ENCODE data around the gene RHBDL1.

RHBDL1 gene

DNA sequence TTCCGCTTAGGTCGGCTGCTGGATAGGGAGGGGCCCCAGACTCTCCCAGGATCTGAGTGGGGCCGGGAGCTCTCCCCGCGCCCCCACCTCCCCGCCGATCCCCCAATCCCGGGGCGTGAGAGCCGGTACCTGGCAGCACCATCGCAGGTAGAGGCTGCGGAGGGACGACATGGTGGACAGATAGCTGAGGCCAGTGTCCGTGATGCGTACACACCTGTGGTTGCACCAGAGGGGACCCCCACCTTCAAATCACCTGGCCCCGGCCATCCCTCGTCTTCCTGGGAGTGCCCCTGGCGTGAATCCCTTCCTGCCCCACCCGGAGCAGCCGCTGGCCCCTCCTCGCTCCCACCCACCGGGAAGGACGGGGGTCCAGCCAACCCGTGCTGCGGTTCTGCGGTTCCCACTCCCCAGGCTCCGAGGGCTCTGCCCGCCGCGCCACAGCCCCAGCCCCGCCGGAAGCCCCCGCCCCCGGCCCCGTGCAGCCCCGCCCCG, 19.4 kb downstream of the RHBDL1 start:
- no peak for DNase-seq (ENCODE audit: low read depth in 2 of 2)
- TF ChIP-seq CTCF (IDR thresholded peaks at IDR 0.05; ENCODE audit: low read depth, low read length): no peak
- H3K4me3 ChIP-seq (replicated peaks in 1 of 2; ENCODE audit: low read depth in 2 of 2, low read length in 2 of 2): no peak overlapping the region

- TF ChIP-seq CTCF (IDR thresholded peaks at IDR 0.05; ENCODE audit: low read depth, low read length): no peak
- H3K4me3 ChIP-seq (replicated peaks in 1 of 2; ENCODE audit: low read depth in 2 of 2, low read length in 2 of 2): no peak overlapping the region
- no peak for DNase-seq (ENCODE audit: low read depth in 2 of 2)
These were observed 20.1 kb downstream of the RHBDL1 start for GRCh38 chr16:695355-696089.

- no peak for TF ChIP-seq CTCF (IDR thresholded peaks at IDR 0.05; ENCODE audit: low read depth, low read length)
- no peak overlapping the region for H3K4me3 ChIP-seq (replicated peaks in 1 of 2; ENCODE audit: low read depth in 2 of 2, low read length in 2 of 2)
- DNase-seq (ENCODE audit: low read depth in 2 of 2): no peak
These were observed 23.6 kb downstream of the RHBDL1 start for GRCh38 chr16:698911-699671.

DNA sequence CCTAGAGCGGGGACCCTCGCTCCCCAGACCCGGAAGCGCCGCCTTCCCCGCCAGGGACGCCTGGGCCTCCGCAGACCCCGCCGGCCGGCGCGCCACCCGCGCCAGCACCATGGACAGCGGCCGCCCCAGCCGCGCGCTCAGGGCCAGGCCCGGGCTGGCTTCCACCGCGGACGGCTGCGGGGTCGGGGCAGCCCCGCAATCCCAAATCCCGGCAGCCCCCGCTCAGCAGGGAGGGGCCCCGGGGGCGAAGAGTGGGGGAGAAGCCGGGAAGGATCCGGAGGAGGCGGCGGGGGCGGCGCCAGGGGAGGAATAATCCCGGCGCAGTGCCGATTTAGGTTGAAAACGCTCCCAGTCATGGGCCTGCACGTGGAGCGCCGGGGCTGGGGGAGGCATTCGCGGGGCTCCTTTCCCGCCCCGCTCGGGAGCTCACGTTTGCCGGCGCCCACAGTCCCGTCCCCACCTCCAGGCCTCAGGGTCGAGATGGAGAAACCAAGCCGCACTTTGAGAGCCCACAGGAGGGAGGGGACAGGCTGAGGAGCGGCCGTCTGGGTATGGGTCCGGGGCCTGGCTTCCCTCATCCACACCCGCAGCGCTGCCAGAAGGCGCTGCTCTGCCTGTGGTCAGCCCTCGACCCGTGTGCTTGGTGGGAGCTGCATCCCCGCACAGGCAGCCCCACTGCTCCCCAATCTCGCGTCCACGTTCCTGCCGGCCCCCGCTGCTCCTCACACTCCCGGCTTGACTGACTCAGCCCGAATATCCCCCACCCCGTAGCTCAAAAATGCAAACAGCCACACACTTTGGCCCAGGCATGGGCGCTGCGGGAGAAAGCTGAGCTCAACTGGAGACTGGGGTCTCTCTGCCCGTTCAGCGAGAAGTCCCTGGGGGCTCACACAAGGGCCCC, 25.5 kb downstream of the RHBDL1 start:
- no peak for DNase-seq (ENCODE audit: low read depth in 2 of 2)
- no peak overlapping the region for H3K4me3 ChIP-seq (replicated peaks in 1 of 2; ENCODE audit: low read depth in 2 of 2, low read length in 2 of 2)
- TF ChIP-seq CTCF (IDR thresholded peaks at IDR 0.05; ENCODE audit: low read depth, low read length): no peak

GRCh38 chr16:702341-702740, 26.9 kb downstream of the RHBDL1 start:
- no peak for DNase-seq (ENCODE audit: low read depth in 2 of 2)
- TF ChIP-seq CTCF (IDR thresholded peaks at IDR 0.05; ENCODE audit: low read depth, low read length): no peak
- H3K4me3 ChIP-seq (replicated peaks in 1 of 2; ENCODE audit: low read depth in 2 of 2, low read length in 2 of 2): no peak overlapping the region

DNA sequence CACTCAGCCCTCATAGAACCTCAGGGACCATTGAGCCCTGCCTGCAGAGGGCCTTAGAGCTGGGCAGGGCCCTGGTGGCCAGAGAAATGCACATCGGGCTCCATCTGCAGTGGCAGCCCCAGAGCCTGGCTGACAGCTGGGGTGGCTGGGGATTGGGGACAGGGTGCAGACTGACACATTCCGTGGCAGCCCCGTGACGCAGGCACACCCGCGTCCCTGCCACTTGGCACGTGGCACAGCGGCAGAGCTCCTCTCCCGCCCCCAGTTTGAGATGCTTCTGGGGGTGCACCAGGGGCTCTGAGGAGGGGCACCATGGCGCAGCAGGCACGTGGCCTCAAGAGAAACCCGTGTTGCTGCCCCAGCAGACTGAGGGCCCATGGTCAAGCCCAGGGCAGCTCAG, 27.9 kb downstream of the RHBDL1 start:
- no peak for TF ChIP-seq CTCF (IDR thresholded peaks at IDR 0.05; ENCODE audit: low read depth, low read length)
- H3K4me3 ChIP-seq (replicated peaks in 1 of 2; ENCODE audit: low read depth in 2 of 2, low read length in 2 of 2): no peak overlapping the region
- no peak for DNase-seq (ENCODE audit: low read depth in 2 of 2)
